Measurements from ENCODE around the gene TMEM132C. TPM values are rescaled to one million over a fixed set of nuclear protein-coding genes. Genes with fewer than 3 reads are reported as not detected.

Gene TMEM132C
- total and polyA plus RNA-seq, 4 donors: 0.05 to 0.08 (median 0.05) TPM; not detected in 1

DNA sequence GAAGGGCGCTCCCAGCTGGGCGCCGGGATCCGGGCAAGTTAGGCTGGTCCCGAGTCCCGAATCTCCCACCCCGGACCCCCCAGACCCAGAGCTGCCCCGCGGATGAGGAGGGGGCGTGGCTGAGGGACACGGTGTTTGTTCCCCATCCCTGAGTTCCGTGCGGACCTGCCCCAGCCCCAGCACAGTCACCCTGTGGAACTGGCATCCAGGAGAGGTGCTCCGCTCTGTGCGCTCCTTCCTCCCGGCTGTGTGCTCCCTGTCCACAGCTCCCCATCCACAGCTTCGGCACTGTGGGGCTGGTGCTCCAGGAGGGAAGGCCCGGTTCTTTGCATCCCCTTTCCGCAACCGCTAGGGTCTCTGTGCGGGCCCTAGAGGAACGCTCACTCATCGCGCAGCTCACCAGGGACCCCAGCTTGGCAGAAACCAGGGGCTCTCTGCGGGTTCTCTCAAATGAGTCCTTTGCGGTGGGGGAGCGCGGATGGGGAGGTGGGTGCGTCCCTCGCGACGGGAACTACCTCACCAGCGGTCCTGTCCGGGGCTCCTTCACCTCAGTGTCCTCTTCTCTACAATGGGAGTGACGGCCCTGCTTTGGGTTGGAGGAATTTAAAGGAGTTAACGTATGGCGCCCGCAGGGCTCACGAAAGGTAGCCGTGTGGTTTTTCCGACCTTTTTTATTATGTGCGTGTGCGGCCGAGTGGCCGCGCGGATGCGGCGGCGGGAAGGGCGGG, 845 bp downstream of the TMEM132C start (continued):
- TF ChIP-seq, protein P1, sequence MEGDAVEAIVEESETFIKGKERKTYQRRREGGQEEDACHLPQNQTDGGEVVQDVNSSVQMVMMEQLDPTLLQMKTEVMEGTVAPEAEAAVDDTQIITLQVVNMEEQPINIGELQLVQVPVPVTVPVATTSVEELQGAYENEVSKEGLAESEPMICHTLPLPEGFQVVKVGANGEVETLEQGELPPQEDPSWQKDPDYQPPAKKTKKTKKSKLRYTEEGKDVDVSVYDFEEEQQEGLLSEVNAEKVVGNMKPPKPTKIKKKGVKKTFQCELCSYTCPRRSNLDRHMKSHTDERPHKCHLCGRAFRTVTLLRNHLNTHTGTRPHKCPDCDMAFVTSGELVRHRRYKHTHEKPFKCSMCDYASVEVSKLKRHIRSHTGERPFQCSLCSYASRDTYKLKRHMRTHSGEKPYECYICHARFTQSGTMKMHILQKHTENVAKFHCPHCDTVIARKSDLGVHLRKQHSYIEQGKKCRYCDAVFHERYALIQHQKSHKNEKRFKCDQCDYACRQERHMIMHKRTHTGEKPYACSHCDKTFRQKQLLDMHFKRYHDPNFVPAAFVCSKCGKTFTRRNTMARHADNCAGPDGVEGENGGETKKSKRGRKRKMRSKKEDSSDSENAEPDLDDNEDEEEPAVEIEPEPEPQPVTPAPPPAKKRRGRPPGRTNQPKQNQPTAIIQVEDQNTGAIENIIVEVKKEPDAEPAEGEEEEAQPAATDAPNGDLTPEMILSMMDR (IDR thresholded peaks at IDR 0.05; ENCODE audit: low read depth, low read length, missing input control): no peak
- TF ChIP-seq HNF4A (conservative IDR thresholded peaks at IDR 0.05) (no peak), RAD21 (IDR thresholded peaks at IDR 0.05) (no peak), GABPA (IDR thresholded peaks at IDR 0.05 in 1 of 2, conservative IDR thresholded peaks at IDR 0.05 in 1 of 2) (no peak), FOXA1 (IDR thresholded peaks at IDR 0.05) (no peak), JUND (IDR thresholded peaks at IDR 0.05) (no peak), YY1 (IDR thresholded peaks at IDR 0.05) (no peak)
- TF ChIP-seq, protein P2, sequence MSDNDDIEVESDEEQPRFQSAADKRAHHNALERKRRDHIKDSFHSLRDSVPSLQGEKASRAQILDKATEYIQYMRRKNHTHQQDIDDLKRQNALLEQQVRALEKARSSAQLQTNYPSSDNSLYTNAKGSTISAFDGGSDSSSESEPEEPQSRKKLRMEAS (IDR thresholded peaks at IDR 0.05): no peak

DNA sequence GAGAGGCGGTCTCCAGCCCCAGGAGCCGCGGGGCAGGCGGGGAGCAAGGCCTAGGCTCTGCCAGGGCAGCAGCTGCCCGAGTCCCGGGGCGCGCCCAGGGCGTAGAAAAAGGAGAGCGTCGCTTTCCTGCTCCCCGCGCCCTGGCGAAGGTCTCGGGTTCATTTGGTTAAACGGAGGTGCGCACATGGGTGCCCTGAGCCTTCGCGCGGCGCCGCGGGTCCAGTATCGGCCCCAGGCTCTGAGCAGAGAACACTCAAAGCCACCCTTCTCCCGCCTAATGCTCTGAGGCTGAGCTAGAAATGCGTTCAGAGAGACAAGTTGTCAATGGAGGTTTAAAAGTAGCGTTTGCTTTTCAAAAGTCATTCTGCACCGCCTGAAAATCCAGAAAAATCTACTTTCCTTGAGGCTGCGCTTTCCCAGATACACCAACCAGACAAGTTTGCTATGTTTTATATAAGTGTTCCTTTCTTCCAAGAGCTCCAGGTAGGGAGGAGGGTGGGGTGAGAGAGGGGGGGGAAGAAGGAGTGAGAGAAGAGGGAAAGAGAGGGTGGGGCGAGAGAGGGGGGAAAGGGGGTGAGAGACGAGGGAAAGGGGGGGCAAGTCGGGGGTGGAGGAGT, 1.5 kb downstream of the TMEM132C start:
- no peaks in the 10 kb centered on the region for H3K36me3 ChIP-seq (ENCODE audit: control insufficient read depth in 4 of 4, insufficient read depth in 3 of 4, low read depth in 1 of 4, low read length in 3 of 4)
- TF ChIP-seq JUND (IDR thresholded peaks at IDR 0.05): no peak
- no peak for TF ChIP-seq GABPA (IDR thresholded peaks at IDR 0.05 in 1 of 2, conservative IDR thresholded peaks at IDR 0.05 in 1 of 2)
- TF ChIP-seq NR2F2 (IDR thresholded peaks at IDR 0.05): no peak
- TF ChIP-seq HNF4A (conservative IDR thresholded peaks at IDR 0.05): no peak
- no peak for TF ChIP-seq SP1 (IDR thresholded peaks at IDR 0.05)
- TF ChIP-seq, protein P3, sequence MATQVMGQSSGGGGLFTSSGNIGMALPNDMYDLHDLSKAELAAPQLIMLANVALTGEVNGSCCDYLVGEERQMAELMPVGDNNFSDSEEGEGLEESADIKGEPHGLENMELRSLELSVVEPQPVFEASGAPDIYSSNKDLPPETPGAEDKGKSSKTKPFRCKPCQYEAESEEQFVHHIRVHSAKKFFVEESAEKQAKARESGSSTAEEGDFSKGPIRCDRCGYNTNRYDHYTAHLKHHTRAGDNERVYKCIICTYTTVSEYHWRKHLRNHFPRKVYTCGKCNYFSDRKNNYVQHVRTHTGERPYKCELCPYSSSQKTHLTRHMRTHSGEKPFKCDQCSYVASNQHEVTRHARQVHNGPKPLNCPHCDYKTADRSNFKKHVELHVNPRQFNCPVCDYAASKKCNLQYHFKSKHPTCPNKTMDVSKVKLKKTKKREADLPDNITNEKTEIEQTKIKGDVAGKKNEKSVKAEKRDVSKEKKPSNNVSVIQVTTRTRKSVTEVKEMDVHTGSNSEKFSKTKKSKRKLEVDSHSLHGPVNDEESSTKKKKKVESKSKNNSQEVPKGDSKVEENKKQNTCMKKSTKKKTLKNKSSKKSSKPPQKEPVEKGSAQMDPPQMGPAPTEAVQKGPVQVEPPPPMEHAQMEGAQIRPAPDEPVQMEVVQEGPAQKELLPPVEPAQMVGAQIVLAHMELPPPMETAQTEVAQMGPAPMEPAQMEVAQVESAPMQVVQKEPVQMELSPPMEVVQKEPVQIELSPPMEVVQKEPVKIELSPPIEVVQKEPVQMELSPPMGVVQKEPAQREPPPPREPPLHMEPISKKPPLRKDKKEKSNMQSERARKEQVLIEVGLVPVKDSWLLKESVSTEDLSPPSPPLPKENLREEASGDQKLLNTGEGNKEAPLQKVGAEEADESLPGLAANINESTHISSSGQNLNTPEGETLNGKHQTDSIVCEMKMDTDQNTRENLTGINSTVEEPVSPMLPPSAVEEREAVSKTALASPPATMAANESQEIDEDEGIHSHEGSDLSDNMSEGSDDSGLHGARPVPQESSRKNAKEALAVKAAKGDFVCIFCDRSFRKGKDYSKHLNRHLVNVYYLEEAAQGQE (IDR thresholded peaks at IDR 0.05): no peak
- TF ChIP-seq FOXA1 (IDR thresholded peaks at IDR 0.05): no peak
- peaks cover 0 to 21% (median 15%) of the 10 kb centered on the region in 4 donors for H3K27me3 ChIP-seq (ENCODE audit: control insufficient read depth in 4 of 4, insufficient read depth in 4 of 4, low read length in 3 of 4)
- H3K27ac ChIP-seq (ENCODE audit: low read depth in 1 of 2, low read length in 2 of 2): no peak overlapping the region
- no peak overlapping the region for H3K4me3 ChIP-seq (ENCODE audit: low read depth in 1 of 3, low read length in 3 of 3)
- no peak overlapping the region for H3K9ac ChIP-seq (ENCODE audit: low read depth in 1 of 2, low read length in 2 of 2)
- 4% methylated on average over 32 of the region's 32 CpGs for WGBS
- H3K4me1 ChIP-seq (ENCODE audit: control insufficient read depth in 4 of 4, insufficient read depth in 4 of 4, low read length in 3 of 4): peaks cover 0 to 2% (median 0%) of the 10 kb centered on the region in 4 donors
- no peaks in the 10 kb centered on the region for H3K9me3 ChIP-seq (ENCODE audit: control insufficient read depth in 4 of 4, low read length in 3 of 4)
- DNase-seq (ENCODE audit: low spot score): peak; percentile 13

DNA sequence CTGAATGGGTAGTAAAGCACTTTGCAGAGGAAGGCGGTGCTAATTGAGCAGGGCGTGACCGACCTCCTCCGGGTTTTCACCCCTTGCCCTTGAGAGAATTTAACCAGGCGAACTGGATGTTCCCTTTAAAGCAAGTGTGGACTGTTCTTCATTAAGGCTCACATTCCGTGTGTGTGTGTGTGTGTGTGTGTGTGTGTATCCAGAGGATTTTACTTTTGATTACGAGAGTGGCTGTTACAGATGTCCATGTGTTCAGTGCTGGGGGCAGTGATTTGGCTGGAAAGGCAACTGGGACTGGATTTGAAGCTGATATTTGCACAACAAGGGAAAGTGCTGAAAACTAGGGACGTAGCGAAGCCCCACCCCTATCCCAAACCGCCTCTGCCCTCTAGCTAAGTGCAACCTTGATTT, 2.2 kb downstream of the TMEM132C start:
- WGBS: 5% methylated on average over 10 of the region's 10 CpGs
- peak; percentile 25 for DNase-seq (ENCODE audit: low spot score)
- H3K27ac ChIP-seq (ENCODE audit: low read depth in 1 of 2, low read length in 2 of 2): no peak overlapping the region
- H3K9ac ChIP-seq (ENCODE audit: low read depth in 1 of 2, low read length in 2 of 2): no peak overlapping the region
- no peaks in the 10 kb centered on the region for H3K36me3 ChIP-seq (ENCODE audit: control insufficient read depth in 4 of 4, insufficient read depth in 3 of 4, low read depth in 1 of 4, low read length in 3 of 4)
- H3K4me1 ChIP-seq (ENCODE audit: control insufficient read depth in 4 of 4, insufficient read depth in 4 of 4, low read length in 3 of 4): peaks cover 0 to 2% (median 0%) of the 10 kb centered on the region in 4 donors
- no peaks in the 10 kb centered on the region for H3K9me3 ChIP-seq (ENCODE audit: control insufficient read depth in 4 of 4, low read length in 3 of 4)
- H3K4me3 ChIP-seq (ENCODE audit: low read depth in 1 of 3, low read length in 3 of 3): no peak overlapping the region
- H3K27me3 ChIP-seq (ENCODE audit: control insufficient read depth in 4 of 4, insufficient read depth in 4 of 4, low read length in 3 of 4): peaks cover 0 to 21% (median 14%) of the 10 kb centered on the region in 4 donors
- no peak for TF ChIP-seq FOXA1 (IDR thresholded peaks at IDR 0.05)
- TF ChIP-seq, protein P3 (IDR thresholded peaks at IDR 0.05): no peak
- TF ChIP-seq TAF1 (conservative IDR thresholded peaks at IDR 0.05): no peak
- TF ChIP-seq, protein P4, sequence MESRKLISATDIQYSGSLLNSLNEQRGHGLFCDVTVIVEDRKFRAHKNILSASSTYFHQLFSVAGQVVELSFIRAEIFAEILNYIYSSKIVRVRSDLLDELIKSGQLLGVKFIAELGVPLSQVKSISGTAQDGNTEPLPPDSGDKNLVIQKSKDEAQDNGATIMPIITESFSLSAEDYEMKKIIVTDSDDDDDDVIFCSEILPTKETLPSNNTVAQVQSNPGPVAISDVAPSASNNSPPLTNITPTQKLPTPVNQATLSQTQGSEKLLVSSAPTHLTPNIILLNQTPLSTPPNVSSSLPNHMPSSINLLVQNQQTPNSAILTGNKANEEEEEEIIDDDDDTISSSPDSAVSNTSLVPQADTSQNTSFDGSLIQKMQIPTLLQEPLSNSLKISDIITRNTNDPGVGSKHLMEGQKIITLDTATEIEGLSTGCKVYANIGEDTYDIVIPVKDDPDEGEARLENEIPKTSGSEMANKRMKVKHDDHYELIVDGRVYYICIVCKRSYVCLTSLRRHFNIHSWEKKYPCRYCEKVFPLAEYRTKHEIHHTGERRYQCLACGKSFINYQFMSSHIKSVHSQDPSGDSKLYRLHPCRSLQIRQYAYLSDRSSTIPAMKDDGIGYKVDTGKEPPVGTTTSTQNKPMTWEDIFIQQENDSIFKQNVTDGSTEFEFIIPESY (IDR thresholded peaks at IDR 0.05): no peak
- TF ChIP-seq, protein P2 (IDR thresholded peaks at IDR 0.05): no peak
- TF ChIP-seq HNF4G (IDR thresholded peaks at IDR 0.05): no peak
- TF ChIP-seq EGR1 (IDR thresholded peaks at IDR 0.05; ENCODE audit: low read depth in 2 of 2): no peak
- TF ChIP-seq GABPA (IDR thresholded peaks at IDR 0.05 in 1 of 2, conservative IDR thresholded peaks at IDR 0.05 in 1 of 2): no peak
- no peak for TF ChIP-seq SP1 (IDR thresholded peaks at IDR 0.05)
- TF ChIP-seq JUND (IDR thresholded peaks at IDR 0.05): no peak
- TF ChIP-seq RXRA (IDR thresholded peaks at IDR 0.05): no peak

Data from liver (tissue), 9 donors.